ENCODE measurements around the gene SLC6A19. TPM values are rescaled to one million over a fixed set of nuclear protein-coding genes. Genes with fewer than 3 reads are reported as not detected.
A peak's percentile ranks its signal among the peaks of the same experiment; 100 is the strongest.

Gene SLC6A19
- total RNA-seq, 1 experiment from 2014 or later = not detected

DNA sequence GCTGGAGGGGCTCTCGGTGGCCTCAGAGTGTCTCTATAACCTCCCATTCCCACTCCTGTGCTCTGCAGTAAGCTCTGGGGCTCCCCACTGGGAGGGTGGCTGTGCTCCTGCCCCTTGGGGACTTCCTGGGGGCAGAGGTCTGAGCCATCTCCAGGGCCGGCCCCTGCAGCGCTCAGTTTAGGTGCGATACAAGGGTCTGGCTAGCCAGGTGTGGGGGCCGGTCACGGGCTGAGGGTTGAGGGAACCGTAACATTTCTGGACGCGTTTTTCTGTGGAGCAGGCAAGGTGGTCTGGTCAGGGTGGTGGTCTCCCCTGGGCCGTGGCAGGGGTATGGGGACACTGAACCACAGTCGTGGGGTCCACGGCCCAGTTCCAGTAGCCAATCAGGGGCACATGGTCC is 38.0 kb upstream of the SLC6A19 start:
- no peaks in the 10 kb centered on the region for H3K79me2 ChIP-seq (ENCODE audit: low read length)
- no peaks in the 10 kb centered on the region for H3K36me3 ChIP-seq (ENCODE audit: insufficient read depth, low read length)
- no peak overlapping the region for H3K4me3 ChIP-seq (ENCODE audit: low read length)
- H3K9ac ChIP-seq (ENCODE audit: low read length) = no peak overlapping the region
- no peak overlapping the region for H3K27ac ChIP-seq (ENCODE audit: low read length)
- no peaks in the 10 kb centered on the region for H4K20me1 ChIP-seq (ENCODE audit: insufficient read depth, low read depth, low read length)
- H3K4me2 ChIP-seq (ENCODE audit: low read depth, low read length, poor library complexity, severe bottlenecking) = no peak overlapping the region
- H3K9me3 ChIP-seq (ENCODE audit: low read length) = no peaks in the 10 kb centered on the region
- no peak for DNase-seq
- no peaks in the 10 kb centered on the region for H3K9me2 ChIP-seq (replicated peaks; ENCODE audit: insufficient read depth, low read length)
- H3K4me1 ChIP-seq (ENCODE audit: low read length) = peaks cover 3% of the 10 kb centered on the region; the same call in 1 of the 2 replicates
- no peaks in the 10 kb centered on the region for H3K27me3 ChIP-seq (ENCODE audit: low read length)
- no peak overlapping the region for H2AFZ ChIP-seq (ENCODE audit: low read length)

- no peaks in the 10 kb centered on the region for H4K20me1 ChIP-seq (ENCODE audit: insufficient read depth, low read depth, low read length)
- no peaks in the 10 kb centered on the region for H3K27me3 ChIP-seq (ENCODE audit: low read length)
- no peak overlapping the region for H3K4me3 ChIP-seq (ENCODE audit: low read length)
- no peaks in the 10 kb centered on the region for H3K79me2 ChIP-seq (ENCODE audit: low read length)
- H2AFZ ChIP-seq (ENCODE audit: low read length) = no peak overlapping the region
- H3K36me3 ChIP-seq (ENCODE audit: insufficient read depth, low read length) = no peaks in the 10 kb centered on the region
- H3K9me2 ChIP-seq (replicated peaks; ENCODE audit: insufficient read depth, low read length) = no peaks in the 10 kb centered on the region
- no peaks in the 10 kb centered on the region for H3K9me3 ChIP-seq (ENCODE audit: low read length)
- H3K27ac ChIP-seq (ENCODE audit: low read length) = no peak overlapping the region
- H3K4me1 ChIP-seq (ENCODE audit: low read length) = peaks cover 3% of the 10 kb centered on the region; the same call in 1 of the 2 replicates
- no peak for DNase-seq
- no peak overlapping the region for H3K4me2 ChIP-seq (ENCODE audit: low read depth, low read length, poor library complexity, severe bottlenecking)
- no peak overlapping the region for H3K9ac ChIP-seq (ENCODE audit: low read length)
Observed at GRCh38 chr5:1163879-1164278, 37.5 kb upstream of the SLC6A19 start.

DNA sequence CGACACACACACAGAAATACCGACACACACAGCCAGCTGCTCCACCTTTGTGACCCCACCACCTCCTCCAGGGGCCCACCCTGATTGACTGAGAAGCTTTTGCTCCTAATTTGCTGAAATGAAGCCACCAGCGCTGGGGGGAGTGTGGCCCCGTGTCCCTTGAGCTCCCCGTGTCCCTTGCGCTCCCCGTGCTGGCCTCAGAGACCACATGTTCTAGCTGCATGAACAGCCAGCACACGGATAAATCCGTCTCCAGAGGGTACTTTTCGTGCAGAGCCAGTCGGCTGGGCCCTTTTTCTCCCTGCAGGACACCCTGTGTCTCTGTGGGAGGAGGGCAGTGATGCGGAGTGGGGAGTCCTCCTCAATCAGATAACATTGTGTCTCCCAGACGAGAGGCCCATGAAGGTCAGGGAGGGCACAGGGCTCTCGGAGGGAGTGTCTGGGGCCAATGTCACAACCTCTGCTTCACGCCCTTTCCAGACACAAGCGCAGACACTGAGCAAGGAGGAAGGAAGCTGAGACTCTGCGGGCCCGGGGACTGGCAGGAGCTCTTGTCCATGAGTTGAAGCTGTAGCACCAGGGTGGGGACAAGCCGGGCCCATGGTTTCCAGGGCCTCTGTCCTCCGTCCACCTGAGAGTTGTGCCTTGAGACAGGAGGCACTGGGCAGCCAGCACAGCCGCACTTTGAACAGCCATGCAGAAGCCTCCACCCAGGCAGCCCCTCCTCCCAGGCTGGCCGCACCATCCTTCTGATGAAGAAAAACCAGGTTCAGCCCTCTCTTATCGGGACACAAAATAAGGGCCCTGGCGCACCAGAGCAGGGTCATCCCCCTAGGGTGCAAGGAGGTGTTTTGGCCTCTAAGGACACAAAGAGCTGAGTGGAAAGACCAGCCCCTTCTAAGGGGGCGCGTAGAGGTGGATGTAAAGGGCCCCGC is 36.4 kb upstream of the SLC6A19 start:
- Histone ChIP-seq H3K4me3 (ENCODE audit: low read length) (no peak overlapping the region), H3K4me2 (ENCODE audit: low read depth, low read length, poor library complexity, severe bottlenecking) (no peak overlapping the region), H3K9me3 (ENCODE audit: low read length) (no peaks in the 10 kb centered on the region), H3K79me2 (ENCODE audit: low read length) (no peaks in the 10 kb centered on the region), H4K20me1 (ENCODE audit: insufficient read depth, low read depth, low read length) (no peaks in the 10 kb centered on the region), H2AFZ (ENCODE audit: low read length) (no peak overlapping the region), H3K27ac (ENCODE audit: low read length) (no peak overlapping the region), H3K27me3 (ENCODE audit: low read length) (no peaks in the 10 kb centered on the region), H3K9ac (ENCODE audit: low read length) (no peak overlapping the region), H3K4me1 (ENCODE audit: low read length) (peaks cover 3% of the 10 kb centered on the region; the same call in 1 of the 2 replicates), H3K9me2 (replicated peaks; ENCODE audit: insufficient read depth, low read length) (no peaks in the 10 kb centered on the region), H3K36me3 (ENCODE audit: insufficient read depth, low read length) (no peaks in the 10 kb centered on the region)
- no peak for DNase-seq

DNA sequence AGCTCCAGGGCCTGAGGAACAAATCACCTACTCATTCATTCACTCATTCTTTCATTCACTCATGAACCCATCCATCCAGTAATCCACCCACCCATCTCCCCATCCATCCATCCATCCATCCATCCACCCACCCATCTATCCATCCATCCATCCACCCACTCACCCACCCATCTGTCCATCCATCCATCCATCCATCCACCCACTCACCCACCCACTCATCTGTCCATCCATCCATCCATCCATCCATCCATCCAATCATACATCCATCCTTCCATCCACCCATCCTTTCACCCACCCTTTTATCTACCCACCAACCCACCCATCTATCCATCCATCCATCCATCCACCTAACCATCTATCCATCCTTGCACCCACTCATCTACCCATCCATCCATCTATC is 35.5 kb upstream of the SLC6A19 start:
- Histone ChIP-seq H3K27ac (ENCODE audit: low read length) (no peak overlapping the region), H3K36me3 (ENCODE audit: insufficient read depth, low read length) (no peaks in the 10 kb centered on the region), H3K27me3 (ENCODE audit: low read length) (no peaks in the 10 kb centered on the region), H3K9me3 (ENCODE audit: low read length) (no peaks in the 10 kb centered on the region), H4K20me1 (ENCODE audit: insufficient read depth, low read depth, low read length) (no peaks in the 10 kb centered on the region), H2AFZ (ENCODE audit: low read length) (no peak overlapping the region), H3K4me3 (ENCODE audit: low read length) (no peak overlapping the region), H3K9me2 (replicated peaks; ENCODE audit: insufficient read depth, low read length) (no peaks in the 10 kb centered on the region), H3K9ac (ENCODE audit: low read length) (no peak overlapping the region), H3K4me1 (ENCODE audit: low read length) (peaks cover 3% of the 10 kb centered on the region; the same call in 1 of the 2 replicates), H3K79me2 (ENCODE audit: low read length) (no peaks in the 10 kb centered on the region), H3K4me2 (ENCODE audit: low read depth, low read length, poor library complexity, severe bottlenecking) (no peak overlapping the region)
- DNase-seq = no peak

- H3K9ac ChIP-seq (ENCODE audit: low read length) = no peak overlapping the region
- peaks cover 3% of the 10 kb centered on the region; the same call in 1 of the 2 replicates for H3K4me1 ChIP-seq (ENCODE audit: low read length)
- H3K27ac ChIP-seq (ENCODE audit: low read length) = no peak overlapping the region
- H3K4me3 ChIP-seq (ENCODE audit: low read length) = no peak overlapping the region
- no peaks in the 10 kb centered on the region for H3K9me2 ChIP-seq (replicated peaks; ENCODE audit: insufficient read depth, low read length)
- H3K36me3 ChIP-seq (ENCODE audit: insufficient read depth, low read length) = no peaks in the 10 kb centered on the region
- no peaks in the 10 kb centered on the region for H3K9me3 ChIP-seq (ENCODE audit: low read length)
- no peak overlapping the region for H2AFZ ChIP-seq (ENCODE audit: low read length)
- H3K27me3 ChIP-seq (ENCODE audit: low read length) = no peaks in the 10 kb centered on the region
- H4K20me1 ChIP-seq (ENCODE audit: insufficient read depth, low read depth, low read length) = no peaks in the 10 kb centered on the region
- no peak overlapping the region for H3K4me2 ChIP-seq (ENCODE audit: low read depth, low read length, poor library complexity, severe bottlenecking)
- no peaks in the 10 kb centered on the region for H3K79me2 ChIP-seq (ENCODE audit: low read length)
- no peak for DNase-seq
Observed at GRCh38 chr5:1166370-1166769, 35.0 kb upstream of the SLC6A19 start.

- Histone ChIP-seq H3K27ac (ENCODE audit: low read length) (no peak overlapping the region), H3K36me3 (ENCODE audit: insufficient read depth, low read length) (no peaks in the 10 kb centered on the region), H3K9me2 (replicated peaks; ENCODE audit: insufficient read depth, low read length) (no peaks in the 10 kb centered on the region), H3K79me2 (ENCODE audit: low read length) (no peaks in the 10 kb centered on the region), H3K4me1 (ENCODE audit: low read length) (peaks cover 3% of the 10 kb centered on the region; the same call in 1 of the 2 replicates), H3K4me2 (ENCODE audit: low read depth, low read length, poor library complexity, severe bottlenecking) (no peak overlapping the region), H4K20me1 (ENCODE audit: insufficient read depth, low read depth, low read length) (no peaks in the 10 kb centered on the region), H3K9ac (ENCODE audit: low read length) (no peak overlapping the region), H3K4me3 (ENCODE audit: low read length) (no peak overlapping the region), H3K27me3 (ENCODE audit: low read length) (no peaks in the 10 kb centered on the region), H2AFZ (ENCODE audit: low read length) (no peak overlapping the region), H3K9me3 (ENCODE audit: low read length) (no peaks in the 10 kb centered on the region)
- no peak for DNase-seq
Observed at GRCh38 chr5:1167361-1167727, 34.1 kb upstream of the SLC6A19 start.

DNA sequence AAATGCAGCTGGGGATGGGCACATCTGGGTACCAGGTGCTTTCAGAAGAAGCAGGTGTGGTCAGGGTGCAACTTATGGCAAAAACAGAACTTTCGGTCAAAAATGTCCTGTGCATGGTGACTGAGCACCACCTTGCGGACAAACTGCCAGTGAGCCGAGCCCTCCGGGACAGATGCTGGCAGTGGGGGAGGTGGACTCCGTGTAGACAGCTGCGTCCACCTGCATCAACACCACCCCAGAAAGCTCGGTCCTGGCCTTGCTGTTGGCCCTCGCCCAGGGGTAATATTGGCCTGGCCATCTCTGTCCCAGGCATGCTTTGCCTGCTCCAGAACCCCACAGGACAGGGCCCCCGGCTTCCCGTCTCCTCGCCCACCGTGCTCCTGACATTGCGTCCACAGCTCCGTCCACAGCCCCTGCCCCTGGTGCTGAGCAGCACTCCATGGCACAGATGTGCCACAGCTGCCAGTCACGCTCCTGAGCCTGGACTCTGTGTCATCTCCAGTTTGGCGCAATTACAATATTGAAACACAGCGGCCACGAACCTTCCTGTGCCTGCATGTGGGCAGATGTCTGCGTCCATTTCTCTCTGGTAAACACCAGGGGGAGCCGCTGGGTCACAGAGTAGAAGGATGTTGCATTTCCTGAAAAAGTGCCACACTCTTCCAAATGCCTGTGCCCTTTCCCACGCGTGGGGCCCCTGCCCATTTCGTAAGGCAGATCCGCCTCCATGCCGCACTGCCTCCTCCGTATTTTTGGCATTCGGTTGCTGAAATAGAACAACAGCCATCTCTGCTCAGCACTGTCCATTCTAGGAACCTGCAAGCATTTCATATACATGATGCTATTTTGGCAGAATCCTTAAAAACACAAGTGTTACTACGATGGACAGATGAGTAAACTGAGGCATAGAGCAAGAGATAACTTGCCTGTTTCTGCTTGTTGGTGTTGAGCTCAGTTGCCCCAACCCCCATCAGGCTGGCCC is 33.4 kb upstream of the SLC6A19 start:
- Histone ChIP-seq H3K4me3 (ENCODE audit: low read length) (no peak overlapping the region), H3K9ac (ENCODE audit: low read length) (no peak overlapping the region), H2AFZ (ENCODE audit: low read length) (no peak overlapping the region)

DNA sequence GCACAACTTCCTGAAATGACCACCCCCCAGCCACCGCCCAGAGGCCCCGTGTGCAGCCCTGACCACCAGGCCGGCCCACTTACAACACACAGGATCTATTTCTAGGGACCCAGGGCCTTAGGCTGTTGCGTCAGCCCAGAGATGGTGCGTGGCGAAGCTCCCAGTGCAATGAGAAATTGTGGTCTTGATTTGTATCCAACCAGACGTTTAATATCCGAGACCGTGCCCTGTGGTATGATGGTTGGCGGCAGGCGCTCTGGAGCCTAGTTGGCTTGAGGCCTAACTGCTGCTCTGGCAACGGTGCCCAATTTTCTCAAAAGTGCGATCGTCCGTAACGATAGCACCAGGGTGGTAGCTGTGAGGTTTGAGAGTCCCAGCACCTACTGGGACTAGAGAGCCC is 32.6 kb upstream of the SLC6A19 start:
- DNase-seq = no peak

More for the DNA sequence above, 33.4 kb upstream of the SLC6A19 start:
- Histone ChIP-seq H3K27me3 (ENCODE audit: low read length) (no peaks in the 10 kb centered on the region), H3K27ac (ENCODE audit: low read length) (no peak overlapping the region), H3K9me3 (ENCODE audit: low read length) (no peaks in the 10 kb centered on the region), H3K4me2 (ENCODE audit: low read depth, low read length, poor library complexity, severe bottlenecking) (no peak overlapping the region), H3K79me2 (ENCODE audit: low read length) (no peaks in the 10 kb centered on the region), H3K9me2 (replicated peaks; ENCODE audit: insufficient read depth, low read length) (no peaks in the 10 kb centered on the region), H4K20me1 (ENCODE audit: insufficient read depth, low read depth, low read length) (no peaks in the 10 kb centered on the region), H3K36me3 (ENCODE audit: insufficient read depth, low read length) (no peaks in the 10 kb centered on the region), H3K4me1 (ENCODE audit: low read length) (peaks cover 3% of the 10 kb centered on the region; the same call in 1 of the 2 replicates)
- peak; percentile 83 for DNase-seq

More for the DNA sequence above, 32.6 kb upstream of the SLC6A19 start:
- no peak overlapping the region for H3K27ac ChIP-seq (ENCODE audit: low read length)
- no peak overlapping the region for H3K4me3 ChIP-seq (ENCODE audit: low read length)
- no peaks in the 10 kb centered on the region for H3K79me2 ChIP-seq (ENCODE audit: low read length)
- no peak overlapping the region for H3K4me2 ChIP-seq (ENCODE audit: low read depth, low read length, poor library complexity, severe bottlenecking)
- no peaks in the 10 kb centered on the region for H3K27me3 ChIP-seq (ENCODE audit: low read length)
- H3K9me2 ChIP-seq (replicated peaks; ENCODE audit: insufficient read depth, low read length) = no peaks in the 10 kb centered on the region
- H3K36me3 ChIP-seq (ENCODE audit: insufficient read depth, low read length) = no peaks in the 10 kb centered on the region
- no peak overlapping the region for H2AFZ ChIP-seq (ENCODE audit: low read length)
- H3K4me1 ChIP-seq (ENCODE audit: low read length) = peaks cover 3% of the 10 kb centered on the region; the same call in 1 of the 2 replicates
- no peak overlapping the region for H3K9ac ChIP-seq (ENCODE audit: low read length)
- H4K20me1 ChIP-seq (ENCODE audit: insufficient read depth, low read depth, low read length) = no peaks in the 10 kb centered on the region
- H3K9me3 ChIP-seq (ENCODE audit: low read length) = no peaks in the 10 kb centered on the region
